Spleen (tissue), 7 donors: ENCODE data around the gene PRIM2.
"Not testable (repeated sequence)": the region's sequence is repeated elsewhere in the genome, so short reads cannot be mapped to it uniquely, and the experiment has no call there.

Experiments
- CTCF ChIP-seq, 11 experiments: fragments of 200-600 bp in 7 of 11; fragments of 450-650 bp in 4 of 11; sonication (generic) in 4 of 11; IDR thresholded peaks in 8 of 11; conservative IDR thresholded peaks in 3 of 11; 1 replicate in 7 of 11; 2 replicates in 4 of 11; pipeline versions ENCODE4 v1.4.0 to v1.8.0; 2016 to 2021; ENCODE audit warnings: antibody characterized with exemption in 11 of 11, inconsistent platforms in 4 of 11, mild to moderate bottlenecking in 1 of 11
- POLR2A ChIP-seq, 3 donors: fragments of 450-650 bp; IDR thresholded peaks; one replicate each; pipeline ENCODE4 v1.5.1; 2017; ENCODE audit warnings: antibody characterized with exemption in 3 of 3, mild to moderate bottlenecking in 1 of 3
- POLR2AphosphoS5 ChIP-seq, 3 donors: sonication (generic); formaldehyde crosslinking; IDR thresholded peaks; one replicate each; pipeline ENCODE4 v1.5.1; 2017; ENCODE audit warnings: antibody characterized with exemption in 3 of 3
- donor health status: DM: no; HTN: no; CAD: no; lungs with moderate emphysema.
- donor health status: DM: no; HTN: no; CAD: no.
- donor health status: DM: no; HTN: no; CAD: no.

GRCh38 chr6:57618959-57619358 lies 301.5 kb downstream of the PRIM2 start:
- not testable (repeated sequence) for TF ChIP-seq CTCF (IDR thresholded peaks at IDR 0.05 in 8 of 11, conservative IDR thresholded peaks at IDR 0.05 in 3 of 11); POLR2AphosphoS5 (IDR thresholded peaks at IDR 0.05); POLR2A (IDR thresholded peaks at IDR 0.05)
